HG03469 (cell line): ENCODE measurements around the gene PDZRN4.
"Not testable (repeated sequence)": the region's sequence is repeated elsewhere in the genome, so short reads cannot be mapped to it uniquely, and the experiment has no call there.

Experiments
- ATAC-seq: cut with Tn5 transposase; IDR thresholded peaks from one replicate; pipeline ENCODE4 v1.9.1; 2021; ENCODE audit warnings: mild to moderate bottlenecking, moderate library complexity, moderate number of reproducible peaks; ENCODE audit not compliant: unreplicated experiment

Gene PDZRN4

GRCh38 chr12:41213107-41213506 lies 25.0 kb downstream of the PDZRN4 start:
- no peak for ATAC-seq

GRCh38 chr12:41213648-41214047 lies 25.5 kb downstream of the PDZRN4 start:
- ATAC-seq: no peak

- ATAC-seq: no peak
Measured at GRCh38 chr12:41217727-41218126, 29.6 kb downstream of the PDZRN4 start.

- ATAC-seq: no peak
Measured at GRCh38 chr12:41220931-41221330, 32.8 kb downstream of the PDZRN4 start.

GRCh38 chr12:41221491-41221890 lies 33.4 kb downstream of the PDZRN4 start:
- no peak for ATAC-seq

- ATAC-seq: no peak
Measured at GRCh38 chr12:41223600-41223999, 35.5 kb downstream of the PDZRN4 start.

GRCh38 chr12:41224066-41224465 lies 35.9 kb downstream of the PDZRN4 start:
- ATAC-seq: no peak

- no peak for ATAC-seq
Measured at GRCh38 chr12:41225179-41225578, 37.1 kb downstream of the PDZRN4 start.

GRCh38 chr12:41228066-41228820 lies 40.1 kb downstream of the PDZRN4 start:
- ATAC-seq: no peak

- ATAC-seq: no peak
Measured at GRCh38 chr12:41230756-41231155, 42.6 kb downstream of the PDZRN4 start.

GRCh38 chr12:41234692-41235091 lies 46.6 kb downstream of the PDZRN4 start:
- ATAC-seq: no peak

- ATAC-seq: no peak
Measured at GRCh38 chr12:41242603-41243002, 54.5 kb downstream of the PDZRN4 start.

GRCh38 chr12:41248391-41248790 lies 60.3 kb downstream of the PDZRN4 start:
- ATAC-seq: no peak

GRCh38 chr12:41250748-41251147 lies 62.6 kb downstream of the PDZRN4 start:
- no peak for ATAC-seq

GRCh38 chr12:41254004-41254914 lies 66.1 kb downstream of the PDZRN4 start:
- ATAC-seq: no peak

- not testable (repeated sequence) for ATAC-seq
Measured at GRCh38 chr12:41263196-41263595, 75.1 kb downstream of the PDZRN4 start.

GRCh38 chr12:41264281-41264680 lies 76.2 kb downstream of the PDZRN4 start:
- ATAC-seq: peak; percentile 73

GRCh38 chr12:41269056-41269455 lies 80.9 kb downstream of the PDZRN4 start:
- ATAC-seq: no peak

GRCh38 chr12:41271489-41271888 lies 83.4 kb downstream of the PDZRN4 start:
- no peak for ATAC-seq

GRCh38 chr12:41274643-41275042 lies 86.5 kb downstream of the PDZRN4 start:
- no peak for ATAC-seq

GRCh38 chr12:41277100-41277945 lies 89.2 kb downstream of the PDZRN4 start:
- peak; percentile 62 for ATAC-seq
